Naive thymus-derived CD4-positive, alpha-beta T cell (primary cell): Measurements from ENCODE around the gene KLRC4. TPM values are rescaled to one million over a fixed set of nuclear protein-coding genes. Genes with fewer than 3 reads are reported as not detected.
"Not testable (repeated sequence)": the region's sequence is repeated elsewhere in the genome, so short reads cannot be mapped to it uniquely, and the experiment has no call there.

ENCODE experiments used
- ATAC-seq: fragments of 150-1000 bp; cut with Tn5 transposase; 2 replicates; pipeline ENCODE4 v1.10.0; 2021; ENCODE audit warnings: mild to moderate bottlenecking, moderate library complexity
- CTCF ChIA-PET: fragments of 350-600 bp; sonication (Branson Sonifier 250); formaldehyde crosslinking; loops from one replicate; lab custom pipeline; 2021; ENCODE audit warnings: antibody characterized with exemption; lab: Charles Lee
- POLR2A ChIA-PET: fragments of 350-600 bp; sonication (Branson Sonifier 250); formaldehyde crosslinking; loops from one replicate; lab custom pipeline; 2021; ENCODE audit warnings: antibody characterized with exemption, inconsistent platforms; lab: Charles Lee
- DNase-seq, 9 donors: peaks; one replicate each; pipeline versions ENCODE4 v3.0.0 to v3.0.0-alpha.2; 2020 to 2022; ENCODE audit warnings: mixed read lengths in 1 of 9
- H3K27ac ChIP-seq: one replicate; pipeline ENCODE4 v1.7.0; 2013; ENCODE audit warnings: mild to moderate bottlenecking, low read depth, low read length, moderate library complexity
- H3K27me3 ChIP-seq, 2 donors: one replicate each; pipeline ENCODE4 v1.7.0; 2013; ENCODE audit warnings: low read length in 2 of 2, mild to moderate bottlenecking in 2 of 2, moderate library complexity in 2 of 2; ENCODE audit not compliant: control insufficient read depth in 2 of 2, insufficient read depth in 2 of 2
- H3K36me3 ChIP-seq, 3 experiments: 1 replicate in 2 of 3; 2 replicates in 1 of 3; pipeline ENCODE4 v1.7.0; 2013; ENCODE audit warnings: low read length in 3 of 3, mild to moderate bottlenecking in 3 of 3, moderate library complexity in 1 of 3; ENCODE audit not compliant: insufficient read depth in 3 of 3, control insufficient read depth in 2 of 3
- H3K4me1 ChIP-seq, 2 donors: one replicate each; pipeline ENCODE4 v1.7.0; 2013; ENCODE audit warnings: low read length in 2 of 2, mild to moderate bottlenecking in 2 of 2, moderate library complexity in 1 of 2; ENCODE audit not compliant: control insufficient read depth in 2 of 2, insufficient read depth in 2 of 2
- H3K4me3 ChIP-seq: 2 replicates; pipeline ENCODE4 v1.7.0; 2013; ENCODE audit warnings: mild to moderate bottlenecking, low read length
- H3K9me3 ChIP-seq, 3 experiments: 1 replicate in 2 of 3; 2 replicates in 1 of 3; pipeline ENCODE4 v1.7.0; 2013; ENCODE audit warnings: low read length in 3 of 3; ENCODE audit not compliant: control insufficient read depth in 2 of 3
- H3K27ac Mint-ChIP-seq, 9 donors: one replicate each; pipeline ENCODE4 v1.8.0; 2020 to 2022; ENCODE audit warnings: mixed read lengths in 9 of 9, mild to moderate bottlenecking in 8 of 9, moderate library complexity in 5 of 9, inconsistent platforms in 2 of 9
- H3K27me3 Mint-ChIP-seq, 5 donors: one replicate each; pipeline ENCODE4 v1.8.0; 2021 to 2022; ENCODE audit warnings: mixed read lengths in 5 of 5, mild to moderate bottlenecking in 1 of 5
- H3K36me3 Mint-ChIP-seq, 5 donors: one replicate each; pipeline ENCODE4 v1.8.0; 2020 to 2022; ENCODE audit warnings: mixed read lengths in 5 of 5, mild to moderate bottlenecking in 3 of 5, inconsistent platforms in 1 of 5
- H3K4me1 Mint-ChIP-seq, 7 donors: one replicate each; pipeline ENCODE4 v1.8.0; 2020 to 2022; ENCODE audit warnings: mixed read lengths in 7 of 7, mild to moderate bottlenecking in 3 of 7, inconsistent platforms in 1 of 7
- H3K4me3 Mint-ChIP-seq, 10 donors: one replicate each; pipeline ENCODE4 v1.8.0; 2020 to 2022; ENCODE audit warnings: mild to moderate bottlenecking in 10 of 10, mixed read lengths in 10 of 10, moderate library complexity in 6 of 10, inconsistent platforms in 2 of 10
- H3K9me3 Mint-ChIP-seq, 11 donors: one replicate each; pipeline ENCODE4 v1.8.0; 2020 to 2022; ENCODE audit warnings: mixed read lengths in 11 of 11, mild to moderate bottlenecking in 4 of 11, inconsistent platforms in 1 of 11, moderate library complexity in 1 of 11
- intact Hi-C, 2 donors: fragments of 100-400 bp; cut with micrococcal nuclease; formaldehyde crosslinking; loops; one replicate each; pipeline ENCODE4 v1.15.1; 2023
- polyA plus RNA-seq, 2 donors: library from polyadenylated mRNA; unstranded; fragments of 300-500 nt; fragmentation: Illumina TruSeq; gene quantifications; one replicate each; pipeline ENCODE4 v1.2.3, GENCODE V29; 2021
- total RNA-seq, 6 experiments: library from RNA in 5 of 6; stranded (reverse) in 5 of 6; gene quantifications; 1 replicate in 5 of 6; 2 replicates in 1 of 6; pipeline ENCODE4 v1.2.3 and lab custom pipeline; 2021 to 2026

The KLRC4 gene
- total and polyA plus RNA-seq, 7 experiments from 2014 or later = 0.69 to 11.8 TPM; not detected in 5

DNA sequence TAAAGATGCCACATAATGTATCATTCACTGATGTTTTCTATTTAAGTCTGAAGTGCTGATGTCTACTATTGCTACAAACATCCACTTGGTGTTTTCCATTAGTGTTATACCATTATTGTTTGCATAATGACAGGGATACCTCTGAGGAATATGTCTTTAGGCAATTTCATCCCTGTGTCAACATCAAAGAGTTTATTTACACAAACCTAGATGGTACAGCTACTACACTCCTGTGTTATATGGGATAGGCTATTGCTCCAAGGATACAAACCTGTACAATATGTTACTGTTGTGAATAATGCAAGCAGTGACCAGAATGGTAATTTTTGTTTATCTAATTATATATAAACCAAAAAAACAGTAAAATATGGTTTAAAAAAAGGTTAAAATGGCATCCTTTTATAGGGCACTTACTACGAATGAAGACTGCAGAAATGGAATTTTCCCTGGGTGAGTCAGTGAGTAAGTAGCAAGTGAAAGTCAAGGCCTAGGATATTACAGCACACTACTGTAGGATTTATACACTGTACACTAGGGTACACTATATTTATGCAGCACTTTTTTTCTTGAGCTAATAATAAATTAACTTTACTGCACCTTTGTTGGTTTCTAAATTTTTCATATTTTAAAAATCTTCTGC lies 14.8 kb upstream of the KLRC4 start:
- H3K27ac ChIP-seq, intact Hi-C loops, H3K27me3 Mint-ChIP-seq, H3K4me1 Mint-ChIP-seq, CTCF ChIA-PET, H3K4me3 ChIP-seq, POLR2A ChIA-PET, H3K4me3 Mint-ChIP-seq, DNase-seq, H3K9me3 ChIP-seq, H3K36me3 Mint-ChIP-seq, ATAC-seq, H3K27me3 ChIP-seq, H3K36me3 ChIP-seq, H3K9me3 Mint-ChIP-seq, H3K4me1 ChIP-seq, H3K27ac Mint-ChIP-seq: not testable (repeated sequence)

- H3K4me3 Mint-ChIP-seq, H3K27ac Mint-ChIP-seq, POLR2A ChIA-PET, intact Hi-C loops, H3K9me3 ChIP-seq, ATAC-seq, H3K4me1 ChIP-seq, H3K27me3 Mint-ChIP-seq, CTCF ChIA-PET, H3K36me3 Mint-ChIP-seq, DNase-seq, H3K27ac ChIP-seq, H3K36me3 ChIP-seq, H3K4me1 Mint-ChIP-seq, H3K9me3 Mint-ChIP-seq, H3K27me3 ChIP-seq, H3K4me3 ChIP-seq: not testable (repeated sequence)
Measured at GRCh38 chr12:10422159-10422558, 12.6 kb upstream of the KLRC4 start.

- not testable (repeated sequence) for H3K27me3 Mint-ChIP-seq, H3K36me3 Mint-ChIP-seq
Measured at GRCh38 chr12:10420334-10420733, 10.8 kb upstream of the KLRC4 start, which contains the start of gene KLRC3. Gene KLRC3 (minus strand): TSS chr12:10420595. CDS start chr12:10420550, 45 bp downstream.

GRCh38 chr12:10408842-10409241 lies 715 bp downstream of the KLRC4 start:
- CTCF ChIA-PET = no interaction called here
- peak overlapping the region in 1 of 10 donors; percentile 49 for H3K4me3 Mint-ChIP-seq
- POLR2A ChIA-PET = no interaction called here
- Histone ChIP-seq H3K4me3 (peak overlapping the region; percentile 19), H3K4me1 (peaks cover 0 to 10% of the 10 kb centered on the region in 2 donors), H3K27me3 (no peaks in the 10 kb centered on the region), H3K27ac (no peak overlapping the region), H3K36me3 (no peaks in the 10 kb centered on the region), H3K9me3 (no peaks in the 10 kb centered on the region)
- peaks cover 0 to 27% (median 7%) of the 10 kb centered on the region in 5 donors for H3K27me3 Mint-ChIP-seq
- no peak overlapping the region for H3K27ac Mint-ChIP-seq
- intact Hi-C loops = no loop called here
- H3K4me1 Mint-ChIP-seq = no peaks in the 10 kb centered on the region
- no peaks in the 10 kb centered on the region for H3K36me3 Mint-ChIP-seq
- DNase-seq (no peak), ATAC-seq (no peak)
- H3K9me3 Mint-ChIP-seq = peaks cover 0 to 2% (median 0%) of the 10 kb centered on the region in 11 donors

More at GRCh38 chr12:10420334-10420733, 10.8 kb upstream of the KLRC4 start, which contains the start of gene KLRC3:
- H3K4me3 ChIP-seq, CTCF ChIA-PET, H3K27me3 ChIP-seq, H3K27ac Mint-ChIP-seq, intact Hi-C loops, H3K4me1 Mint-ChIP-seq, H3K9me3 ChIP-seq, H3K4me1 ChIP-seq, ATAC-seq, H3K36me3 ChIP-seq, H3K9me3 Mint-ChIP-seq, POLR2A ChIA-PET, H3K27ac ChIP-seq, DNase-seq: not testable (repeated sequence)
- H3K4me3 Mint-ChIP-seq = peak within 1 kb of the TSS in 1 of 10 donors; percentile 62

DNA sequence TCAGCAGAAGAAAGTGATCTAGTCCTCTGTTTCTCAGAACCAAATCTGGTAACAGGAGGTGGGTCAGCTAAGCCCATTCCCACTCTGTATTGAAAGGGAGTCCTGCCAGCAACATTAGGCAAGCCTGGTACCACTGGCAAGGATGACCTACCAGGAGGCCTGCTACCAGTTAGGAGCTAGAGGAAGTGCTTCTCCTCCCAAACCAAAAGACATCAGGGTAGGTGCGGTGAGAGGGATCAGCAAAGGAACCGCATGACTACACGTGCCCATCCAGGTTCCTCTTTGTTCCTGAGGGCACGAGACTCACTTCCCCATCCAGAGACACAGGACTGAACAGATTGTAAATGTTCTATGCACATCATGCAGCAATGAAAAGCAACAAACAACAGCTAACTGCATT lies 2.8 kb downstream of the KLRC4 start:
- Histone ChIP-seq H3K27ac (no peak overlapping the region), H3K27me3 (no peaks in the 10 kb centered on the region), H3K9me3 (no peaks in the 10 kb centered on the region), H3K4me1 (peaks cover 0 to 10% of the 10 kb centered on the region in 2 donors), H3K4me3 (peak overlapping the region; percentile 47), H3K36me3 (no peaks in the 10 kb centered on the region)
- no peak for DNase-seq
- intact Hi-C loops = no loop called here
- no peak overlapping the region for H3K27ac Mint-ChIP-seq
- POLR2A ChIA-PET = no interaction called here
- peak overlapping the region in 1 of 10 donors; percentile 80 for H3K4me3 Mint-ChIP-seq
- CTCF ChIA-PET = no interaction called here
- H3K27me3 Mint-ChIP-seq = peaks cover 0 to 24% (median 11%) of the 10 kb centered on the region in 5 donors
- H3K36me3 Mint-ChIP-seq = no peaks in the 10 kb centered on the region
- H3K9me3 Mint-ChIP-seq = peaks cover 0 to 2% (median 0%) of the 10 kb centered on the region in 11 donors
- no peaks in the 10 kb centered on the region for H3K4me1 Mint-ChIP-seq
- peak; percentile 72 for ATAC-seq

- ChIA-PET POLR2A (no interaction called here), CTCF (no interaction called here)
- DNase-seq (no peak), ATAC-seq (no peak)
- Mint-ChIP-seq H3K27me3 (peaks cover 2 to 31% (median 18%) of the 10 kb centered on the region in 5 donors), H3K27ac (no peak overlapping the region), H3K4me3 (no peak overlapping the region), H3K4me1 (peaks cover 0 to 2% (median 0%) of the 10 kb centered on the region in 7 donors), H3K9me3 (peaks cover 0 to 2% (median 0%) of the 10 kb centered on the region in 11 donors), H3K36me3 (no peaks in the 10 kb centered on the region)
- peak overlapping the region; percentile 1 for H3K4me3 ChIP-seq
- H3K27ac ChIP-seq = no peak overlapping the region
- H3K4me1 ChIP-seq = peaks cover 0 to 8% of the 10 kb centered on the region in 2 donors
- no peaks in the 10 kb centered on the region for H3K36me3 ChIP-seq
- intact Hi-C loops = no loop called here
- H3K27me3 ChIP-seq = no peaks in the 10 kb centered on the region
- H3K9me3 ChIP-seq = no peaks in the 10 kb centered on the region
Measured at GRCh38 chr12:10405294-10405693, 4.3 kb downstream of the KLRC4 start.

GRCh38 chr12:10404798-10405197 lies 4.8 kb downstream of the KLRC4 start:
- Mint-ChIP-seq H3K4me3 (no peak overlapping the region), H3K9me3 (peaks cover 0 to 2% (median 0%) of the 10 kb centered on the region in 11 donors), H3K27me3 (peaks cover 5 to 35% (median 18%) of the 10 kb centered on the region in 5 donors), H3K36me3 (no peaks in the 10 kb centered on the region), H3K4me1 (peaks cover 0 to 4% (median 0%) of the 10 kb centered on the region in 7 donors), H3K27ac (no peak overlapping the region)
- H3K9me3 ChIP-seq = no peaks in the 10 kb centered on the region
- H3K27me3 ChIP-seq = no peaks in the 10 kb centered on the region
- CTCF ChIA-PET = no interaction called here
- no peaks in the 10 kb centered on the region for H3K36me3 ChIP-seq
- intact Hi-C loops = no loop called here
- H3K27ac ChIP-seq = no peak overlapping the region
- H3K4me1 ChIP-seq = peaks cover 0 to 11% of the 10 kb centered on the region in 2 donors
- ATAC-seq (no peak), DNase-seq (no peak)
- H3K4me3 ChIP-seq = peak overlapping the region; percentile 5
- POLR2A ChIA-PET = no interaction called here
